ENCODE measurements around the gene PPIA.
"Not testable (repeated sequence)": the region's sequence is repeated elsewhere in the genome, so short reads cannot be mapped to it uniquely, and the experiment has no call there.

The PPIA gene

GRCh38 chr7:44802418-44803025, 6.0 kb downstream of the PPIA start:
- peaks cover 10% of the 10 kb centered on the region for H3K79me1 ChIP-seq (replicated peaks; ENCODE audit: low read length, poor library complexity, severe bottlenecking)
- no peak overlapping the region for H2AFZ ChIP-seq (ENCODE audit: low read depth, low read length)
- no peak for DNase-seq
- no peak overlapping the region for H2AK5ac ChIP-seq (ENCODE audit: low read length, severe bottlenecking)
- H3K23ac ChIP-seq (ENCODE audit: low read length in 2 of 2) = no peak overlapping the region
- H3K4me1 ChIP-seq (ENCODE audit: control insufficient read depth, insufficient read depth, low read depth, low read length) = peaks cover 10% of the 10 kb centered on the region
- no peaks in the 10 kb centered on the region for H3K27me3 ChIP-seq (ENCODE audit: control insufficient read depth in 1 of 2, insufficient read depth in 1 of 2, low read length in 2 of 2)
- peak overlapping the region; percentile 1 for H3K9ac ChIP-seq (ENCODE audit: low read length)
- no peak overlapping the region for H2BK15ac ChIP-seq (ENCODE audit: low read depth, poor library complexity, severe bottlenecking)
- peak overlapping the region; percentile 1 for H3K27ac ChIP-seq (ENCODE audit: low read length, poor library complexity, severe bottlenecking)
- no peak overlapping the region for H3K4me2 ChIP-seq (ENCODE audit: low read length, poor library complexity, severe bottlenecking)
- no peak overlapping the region for H4K8ac ChIP-seq (ENCODE audit: low read length)
- no peaks in the 10 kb centered on the region for H3K9me3 ChIP-seq (ENCODE audit: control insufficient read depth, low read length)
- H3K4me3 ChIP-seq (ENCODE audit: insufficient read depth in 1 of 2, low read depth in 1 of 2, low read length in 2 of 2) = no peak overlapping the region
- over 99% methylated on average over 5 of the region's 5 CpGs for WGBS
- H3K14ac ChIP-seq (ENCODE audit: low read length in 2 of 2) = no peak overlapping the region
- H2BK12ac ChIP-seq (ENCODE audit: low read length in 2 of 2) = no peak overlapping the region
- H2BK5ac ChIP-seq (ENCODE audit: low read depth, low read length, poor library complexity, severe bottlenecking) = no peak overlapping the region
- no peak overlapping the region for H2BK120ac ChIP-seq (ENCODE audit: low read depth, low read length)
- H3K4ac ChIP-seq (ENCODE audit: low read depth in 1 of 2, low read length in 2 of 2) = no peak overlapping the region
- peak overlapping the region in 1 of 2 experiments; percentile 8 for H3K18ac ChIP-seq (ENCODE audit: low read depth in 1 of 2, low read length in 2 of 2)
- H3K36me3 ChIP-seq (ENCODE audit: control insufficient read depth in 1 of 2, insufficient read depth in 2 of 2, low read depth in 1 of 2, low read length in 2 of 2) = peaks cover 43 to 65% of the 10 kb centered on the region in 2 experiments
- no peak overlapping the region for H4K91ac ChIP-seq (ENCODE audit: low read length)

GRCh38 chr7:44803828-44804519, 7.5 kb downstream of the PPIA start:
- not testable (repeated sequence) for H3K14ac ChIP-seq (ENCODE audit: low read length in 2 of 2); H3K4ac ChIP-seq (ENCODE audit: low read depth in 1 of 2, low read length in 2 of 2); DNase-seq; H2BK12ac ChIP-seq (ENCODE audit: low read length in 2 of 2); H2AFZ ChIP-seq (ENCODE audit: low read depth, low read length); H2AK5ac ChIP-seq (ENCODE audit: low read length, severe bottlenecking); H3K23ac ChIP-seq (ENCODE audit: low read length in 2 of 2); H3K9me3 ChIP-seq (ENCODE audit: control insufficient read depth, low read length); H2BK15ac ChIP-seq (ENCODE audit: low read depth, poor library complexity, severe bottlenecking); H3K4me3 ChIP-seq (ENCODE audit: insufficient read depth in 1 of 2, low read depth in 1 of 2, low read length in 2 of 2); H2BK120ac ChIP-seq (ENCODE audit: low read depth, low read length); H4K8ac ChIP-seq (ENCODE audit: low read length); H3K9ac ChIP-seq (ENCODE audit: low read length); H3K27me3 ChIP-seq (ENCODE audit: control insufficient read depth in 1 of 2, insufficient read depth in 1 of 2, low read length in 2 of 2); H4K91ac ChIP-seq (ENCODE audit: low read length); H3K4me2 ChIP-seq (ENCODE audit: low read length, poor library complexity, severe bottlenecking); H2BK5ac ChIP-seq (ENCODE audit: low read depth, low read length, poor library complexity, severe bottlenecking)
- peaks cover 10% of the 10 kb centered on the region for H3K4me1 ChIP-seq (ENCODE audit: control insufficient read depth, insufficient read depth, low read depth, low read length)
- H3K18ac ChIP-seq (ENCODE audit: low read depth in 1 of 2, low read length in 2 of 2) = peak overlapping the region in 1 of 2 experiments; percentile 12
- WGBS = 89% methylated on average over 10 of the region's 10 CpGs
- H3K27ac ChIP-seq (ENCODE audit: low read length, poor library complexity, severe bottlenecking) = peak overlapping the region; percentile 43
- H3K79me1 ChIP-seq (replicated peaks; ENCODE audit: low read length, poor library complexity, severe bottlenecking) = peaks cover 10% of the 10 kb centered on the region
- H3K36me3 ChIP-seq (ENCODE audit: control insufficient read depth in 1 of 2, insufficient read depth in 2 of 2, low read depth in 1 of 2, low read length in 2 of 2) = peaks cover 43 to 54% of the 10 kb centered on the region in 2 experiments

- no peak overlapping the region for H3K18ac ChIP-seq (ENCODE audit: low read depth in 1 of 2, low read length in 2 of 2)
These were observed 9.5 kb downstream of the PPIA start for GRCh38 chr7:44805950-44806349.

GRCh38 chr7:44808914-44809393, 12.5 kb downstream of the PPIA start:
- Histone ChIP-seq H3K23ac (ENCODE audit: low read length in 2 of 2) (no peak overlapping the region), H3K27me3 (ENCODE audit: control insufficient read depth in 1 of 2, insufficient read depth in 1 of 2, low read length in 2 of 2) (no peaks in the 10 kb centered on the region), H3K27ac (ENCODE audit: low read length, poor library complexity, severe bottlenecking) (no peak overlapping the region), H3K4ac (ENCODE audit: low read depth in 1 of 2, low read length in 2 of 2) (no peak overlapping the region), H3K4me3 (ENCODE audit: insufficient read depth in 1 of 2, low read depth in 1 of 2, low read length in 2 of 2) (no peak overlapping the region), H3K36me3 (ENCODE audit: control insufficient read depth in 1 of 2, insufficient read depth in 2 of 2, low read depth in 1 of 2, low read length in 2 of 2) (peaks cover 8 to 10% of the 10 kb centered on the region in 2 experiments), H3K9me3 (ENCODE audit: control insufficient read depth, low read length) (no peaks in the 10 kb centered on the region), H2BK12ac (ENCODE audit: low read length in 2 of 2) (no peak overlapping the region), H2BK5ac (ENCODE audit: low read depth, low read length, poor library complexity, severe bottlenecking) (no peak overlapping the region), H3K18ac (ENCODE audit: low read depth in 1 of 2, low read length in 2 of 2) (no peak overlapping the region), H3K14ac (ENCODE audit: low read length in 2 of 2) (no peak overlapping the region), H3K79me1 (replicated peaks; ENCODE audit: low read length, poor library complexity, severe bottlenecking) (peaks cover 2% of the 10 kb centered on the region), H3K9ac (ENCODE audit: low read length) (no peak overlapping the region), H2AFZ (ENCODE audit: low read depth, low read length) (no peak overlapping the region), H3K4me1 (ENCODE audit: control insufficient read depth, insufficient read depth, low read depth, low read length) (peaks cover 2% of the 10 kb centered on the region), H3K4me2 (ENCODE audit: low read length, poor library complexity, severe bottlenecking) (no peak overlapping the region), H2AK5ac (ENCODE audit: low read length, severe bottlenecking) (no peak overlapping the region), H4K91ac (ENCODE audit: low read length) (no peak overlapping the region), H4K8ac (ENCODE audit: low read length) (no peak overlapping the region), H2BK120ac (ENCODE audit: low read depth, low read length) (no peak overlapping the region), H2BK15ac (ENCODE audit: low read depth, poor library complexity, severe bottlenecking) (no peak overlapping the region)
- no peak for DNase-seq
- WGBS = 91% methylated on average over 4 of the region's 4 CpGs

More at GRCh38 chr7:44805950-44806349, 9.5 kb downstream of the PPIA start:
- Histone ChIP-seq H2AK5ac (ENCODE audit: low read length, severe bottlenecking) (no peak overlapping the region), H3K9ac (ENCODE audit: low read length) (no peak overlapping the region), H2AFZ (ENCODE audit: low read depth, low read length) (no peak overlapping the region), H4K91ac (ENCODE audit: low read length) (no peak overlapping the region), H2BK12ac (ENCODE audit: low read length in 2 of 2) (no peak overlapping the region), H2BK15ac (ENCODE audit: low read depth, poor library complexity, severe bottlenecking) (no peak overlapping the region), H3K27ac (ENCODE audit: low read length, poor library complexity, severe bottlenecking) (no peak overlapping the region), H3K23ac (ENCODE audit: low read length in 2 of 2) (no peak overlapping the region), H3K4me1 (ENCODE audit: control insufficient read depth, insufficient read depth, low read depth, low read length) (peaks cover 6% of the 10 kb centered on the region), H2BK5ac (ENCODE audit: low read depth, low read length, poor library complexity, severe bottlenecking) (no peak overlapping the region), H3K14ac (ENCODE audit: low read length in 2 of 2) (no peak overlapping the region), H3K79me1 (replicated peaks; ENCODE audit: low read length, poor library complexity, severe bottlenecking) (peaks cover 10% of the 10 kb centered on the region), H3K4me3 (ENCODE audit: insufficient read depth in 1 of 2, low read depth in 1 of 2, low read length in 2 of 2) (no peak overlapping the region), H2BK120ac (ENCODE audit: low read depth, low read length) (no peak overlapping the region), H3K9me3 (ENCODE audit: control insufficient read depth, low read length) (no peaks in the 10 kb centered on the region), H3K4me2 (ENCODE audit: low read length, poor library complexity, severe bottlenecking) (no peak overlapping the region), H4K8ac (ENCODE audit: low read length) (no peak overlapping the region), H3K4ac (ENCODE audit: low read depth in 1 of 2, low read length in 2 of 2) (no peak overlapping the region), H3K27me3 (ENCODE audit: control insufficient read depth in 1 of 2, insufficient read depth in 1 of 2, low read length in 2 of 2) (no peaks in the 10 kb centered on the region), H3K36me3 (ENCODE audit: control insufficient read depth in 1 of 2, insufficient read depth in 2 of 2, low read depth in 1 of 2, low read length in 2 of 2) (peaks cover 32 to 36% of the 10 kb centered on the region in 2 experiments)
- no peak for DNase-seq
- 100% methylated on average over 5 of the region's 5 CpGs for WGBS

All from mesenchymal stem cell (in vitro differentiated cells and primary cell).